ENCODE results near the gene NEUROD1. TPM values are rescaled to one million over a fixed set of nuclear protein-coding genes. Genes with fewer than 3 reads are reported as not detected.

NEUROD1 gene
- total RNA-seq, 1 donor from 2014 or later, result not detected

GRCh38 chr2:181643151-181643550 is 37.2 kb downstream of the NEUROD1 start:
- no peak for DNase-seq (ENCODE audit: low spot score)

DNA sequence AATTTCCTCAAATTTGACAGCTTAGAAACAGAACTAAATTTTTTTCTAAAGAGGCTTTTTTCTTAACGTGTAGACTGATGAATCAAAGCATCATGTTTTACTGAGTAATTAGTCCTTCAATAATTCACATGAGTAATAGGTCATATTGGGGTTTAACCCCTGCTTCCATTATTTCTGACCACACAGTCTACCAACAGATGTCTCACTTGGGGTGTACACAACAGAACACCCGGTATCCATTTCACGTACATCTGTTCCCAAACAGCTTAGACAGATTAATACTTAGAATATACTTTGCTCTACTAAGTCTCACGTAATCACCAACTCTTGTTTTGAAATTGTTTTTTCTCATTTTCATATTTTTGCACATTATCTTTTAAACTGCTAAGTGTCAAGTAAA is 38.2 kb downstream of the NEUROD1 start:
- DNase-seq (ENCODE audit: low spot score), result no peak

- no peak for DNase-seq (ENCODE audit: low spot score)
These were observed 40.6 kb downstream of the NEUROD1 start for GRCh38 chr2:181639686-181640085.

- no peak for DNase-seq (ENCODE audit: low spot score)
These were observed 47.5 kb downstream of the NEUROD1 start for GRCh38 chr2:181632733-181633401.

DNA sequence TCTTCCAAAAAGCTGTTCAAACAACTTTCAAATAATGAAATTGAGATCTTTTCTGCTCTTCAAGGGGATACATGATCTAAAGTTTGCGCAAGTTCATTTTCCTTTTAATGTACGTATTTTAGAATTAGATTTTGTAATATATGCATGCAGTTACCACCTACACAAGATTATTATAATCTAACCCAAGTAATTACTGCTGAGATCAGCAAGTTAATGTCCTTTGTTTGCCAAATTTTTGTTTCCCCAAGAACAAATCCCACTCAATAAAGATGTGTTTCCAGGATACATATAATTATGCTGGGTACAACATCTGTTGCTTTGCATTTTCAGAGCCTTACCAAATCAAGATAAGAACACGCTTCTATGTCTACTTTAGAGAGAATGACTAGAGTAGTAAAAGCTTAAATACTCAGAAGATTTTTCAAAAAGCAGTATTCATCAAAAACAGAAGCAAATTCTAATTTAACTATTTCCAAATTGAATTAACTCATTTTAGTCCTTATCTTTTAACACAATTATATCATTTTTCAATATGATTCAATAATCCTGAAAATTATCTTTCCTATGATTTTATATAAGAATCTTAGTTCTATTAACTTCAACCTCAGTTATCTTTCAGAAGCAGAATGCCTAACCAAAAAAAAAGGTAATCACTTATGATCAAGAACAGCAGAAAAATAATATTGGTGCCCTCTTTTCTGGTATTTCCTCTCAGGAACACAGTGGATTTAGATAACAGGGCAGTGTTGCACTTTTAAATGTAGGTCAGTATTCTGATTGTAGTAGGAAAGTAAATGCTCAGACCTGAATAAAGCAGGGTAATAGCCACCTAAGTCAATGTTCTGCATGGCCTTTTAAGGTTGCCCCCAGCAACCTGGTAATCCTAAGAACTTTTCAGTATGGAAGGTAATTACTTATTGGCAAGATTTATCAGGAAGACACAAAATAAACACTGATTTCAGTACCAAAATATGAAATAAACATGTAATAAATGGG is 51.4 kb downstream of the NEUROD1 start:
- no peak for DNase-seq (ENCODE audit: low spot score)

- no peak for DNase-seq (ENCODE audit: low spot score)
These were observed 52.8 kb downstream of the NEUROD1 start for GRCh38 chr2:181627545-181627944.

DNA sequence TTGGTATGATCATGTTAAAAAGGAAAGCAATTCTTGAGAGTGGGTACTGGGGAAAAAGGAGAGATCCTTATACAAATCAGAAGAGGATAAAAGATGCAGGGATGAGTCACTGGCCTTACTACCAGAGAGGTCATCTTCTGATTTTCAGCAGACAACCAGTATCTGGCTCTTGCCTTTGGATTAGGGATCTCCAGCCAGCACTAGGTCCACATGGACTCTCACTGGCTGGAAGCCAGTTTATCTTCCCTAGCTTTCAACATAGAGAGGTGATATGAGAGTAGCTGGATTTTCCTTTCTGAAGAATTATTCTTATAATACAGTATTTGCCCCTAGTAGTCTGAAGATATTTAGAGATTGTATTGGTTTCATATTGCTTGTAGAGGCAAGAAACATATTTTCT is 53.6 kb downstream of the NEUROD1 start:
- DNase-seq (ENCODE audit: low spot score), result no peak

Other genes starting within 250 kb of the NEUROD1 start
- gene ITGA4, start 223.1 kb downstream of the NEUROD1 start, total RNA-seq, result 6.6 TPM
- gene CERKL, start 23.4 kb downstream of the NEUROD1 start, total RNA-seq, result not detected
- gene ITPRID2, start 211.2 kb upstream of the NEUROD1 start, total RNA-seq, result 119 TPM

All from mesenteric fat pad (tissue), 1 donor.